ENCODE data around the gene ANXA2.

Gene ANXA2

DNA sequence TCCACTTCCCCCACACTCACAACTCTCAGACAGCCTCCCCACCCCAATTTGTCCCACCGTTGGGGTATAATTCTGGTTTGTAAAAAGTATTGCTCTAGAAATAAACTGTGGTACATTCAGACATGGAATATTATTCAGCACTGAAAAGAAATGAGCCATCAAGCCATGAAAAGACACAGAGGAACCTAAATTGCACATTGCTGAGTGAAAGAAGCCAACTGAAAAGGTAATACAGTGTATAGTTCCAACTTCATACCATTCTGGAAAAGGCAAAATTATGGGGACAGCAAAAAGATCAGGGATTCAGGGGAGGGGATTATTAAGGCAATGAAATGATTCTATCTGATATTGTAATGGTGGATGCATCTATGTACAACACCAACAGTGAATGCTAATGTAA, 10.5 kb downstream of the ANXA2 start:
- no peak for DNase-seq (ENCODE audit: low read depth)

DNA sequence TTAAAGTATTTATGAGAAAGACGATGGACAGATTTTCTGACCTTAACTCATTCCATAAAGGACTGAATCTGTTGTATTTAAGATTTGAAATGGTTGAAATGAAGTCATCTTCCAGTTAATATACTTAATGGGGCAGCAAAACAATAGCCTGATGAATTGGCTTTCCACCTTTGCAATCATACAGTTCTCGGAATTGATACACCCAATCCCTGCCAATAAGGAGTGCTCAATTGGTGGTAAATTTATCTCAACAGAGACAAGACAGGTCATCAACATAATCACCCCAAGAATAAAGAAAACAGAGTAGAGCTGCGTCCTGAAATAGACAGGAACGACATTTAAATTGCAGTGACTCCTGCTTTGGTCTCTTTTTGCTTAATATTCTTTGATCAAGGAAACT, 11.2 kb downstream of the ANXA2 start:
- DNase-seq (ENCODE audit: low read depth), result no peak

DNA sequence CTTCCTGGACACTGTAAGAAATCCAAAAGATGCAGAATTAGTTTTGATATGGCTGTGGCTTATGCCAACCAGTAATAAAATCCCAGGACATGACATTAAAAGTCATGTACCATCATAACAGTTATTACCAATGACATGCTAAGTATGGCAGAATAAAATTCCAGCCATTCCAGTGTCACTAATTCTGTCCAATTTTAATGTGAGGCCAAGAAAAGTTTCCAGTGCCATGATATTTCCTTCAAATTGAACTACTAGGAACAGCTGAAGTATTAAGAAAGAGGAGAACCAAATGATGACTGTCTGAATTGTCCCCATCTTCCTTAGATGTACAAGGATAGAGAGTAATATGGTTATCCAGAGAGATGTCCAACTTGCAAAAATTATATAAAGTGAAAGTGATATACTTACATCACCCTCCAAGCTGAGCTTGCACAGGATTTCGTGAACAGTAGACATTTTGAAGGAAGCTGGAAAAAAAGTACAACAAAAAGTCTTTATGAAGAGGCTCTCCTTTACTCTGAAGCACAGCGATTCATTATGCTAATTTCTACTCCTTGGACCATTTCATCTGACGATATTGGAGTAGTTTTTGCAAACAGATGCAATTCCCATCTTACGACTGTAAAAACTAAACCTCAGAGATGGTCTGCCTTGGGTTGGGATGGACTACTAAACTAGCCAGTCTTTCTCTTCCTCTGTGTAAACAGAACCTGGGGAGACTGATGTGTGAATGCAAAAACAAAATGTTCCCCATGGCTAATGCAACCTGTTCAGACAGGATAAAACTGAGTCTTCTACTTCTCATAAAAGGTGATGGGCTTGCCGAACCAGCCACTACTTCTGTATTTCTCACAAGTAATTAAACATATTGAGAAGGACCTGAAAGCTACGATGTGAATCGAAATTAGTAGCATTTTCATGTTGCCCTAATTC, 11.9 kb downstream of the ANXA2 start:
- no peak for DNase-seq (ENCODE audit: low read depth)

DNA sequence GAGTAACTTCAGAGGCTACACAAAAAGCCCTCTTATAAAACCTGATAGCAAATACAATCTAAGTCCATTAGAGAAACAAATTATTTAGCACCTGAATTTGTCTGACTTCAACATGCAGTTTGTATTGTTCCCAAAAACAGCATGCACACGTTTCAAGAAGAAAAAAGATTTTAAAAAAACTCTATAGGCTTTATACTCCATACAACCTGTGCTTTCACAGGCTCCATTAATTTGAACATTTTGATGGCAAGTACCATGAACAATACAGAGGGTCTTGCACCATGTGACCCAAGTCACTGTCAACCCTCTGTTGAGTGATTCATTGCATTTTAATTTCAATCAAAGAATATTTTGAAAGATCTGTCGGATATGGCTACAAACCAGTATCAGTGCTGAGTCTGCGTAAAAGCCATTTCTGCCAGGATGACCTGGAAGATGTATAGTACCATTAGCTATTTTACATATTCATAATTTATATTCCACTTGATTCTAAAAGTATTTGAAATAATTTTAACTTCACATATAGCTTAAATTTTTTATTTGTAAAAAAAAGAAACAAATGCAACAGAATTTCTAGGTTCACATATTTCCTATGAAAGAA, 13.2 kb downstream of the ANXA2 start:
- DNase-seq (ENCODE audit: low read depth), result no peak

DNA sequence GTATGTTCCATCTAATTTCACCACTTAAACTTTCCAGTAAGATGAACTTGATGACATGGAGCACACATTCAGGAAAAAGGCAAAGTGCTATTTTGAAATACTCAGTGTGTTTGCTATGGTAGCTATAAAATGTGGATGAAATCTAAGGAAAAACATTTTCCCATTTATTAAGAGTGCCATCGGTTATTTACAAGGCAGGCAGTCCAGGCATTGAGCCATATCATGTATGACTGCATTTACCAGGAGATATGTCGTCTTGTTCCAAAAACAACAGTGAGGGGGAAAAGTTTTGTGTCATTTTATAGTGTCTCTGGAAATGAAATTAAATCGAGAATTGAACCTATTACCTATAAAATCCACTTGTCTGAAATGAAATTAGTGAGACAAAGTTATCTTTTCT, 13.7 kb downstream of the ANXA2 start:
- DNase-seq (ENCODE audit: low read depth), result no peak

DNA sequence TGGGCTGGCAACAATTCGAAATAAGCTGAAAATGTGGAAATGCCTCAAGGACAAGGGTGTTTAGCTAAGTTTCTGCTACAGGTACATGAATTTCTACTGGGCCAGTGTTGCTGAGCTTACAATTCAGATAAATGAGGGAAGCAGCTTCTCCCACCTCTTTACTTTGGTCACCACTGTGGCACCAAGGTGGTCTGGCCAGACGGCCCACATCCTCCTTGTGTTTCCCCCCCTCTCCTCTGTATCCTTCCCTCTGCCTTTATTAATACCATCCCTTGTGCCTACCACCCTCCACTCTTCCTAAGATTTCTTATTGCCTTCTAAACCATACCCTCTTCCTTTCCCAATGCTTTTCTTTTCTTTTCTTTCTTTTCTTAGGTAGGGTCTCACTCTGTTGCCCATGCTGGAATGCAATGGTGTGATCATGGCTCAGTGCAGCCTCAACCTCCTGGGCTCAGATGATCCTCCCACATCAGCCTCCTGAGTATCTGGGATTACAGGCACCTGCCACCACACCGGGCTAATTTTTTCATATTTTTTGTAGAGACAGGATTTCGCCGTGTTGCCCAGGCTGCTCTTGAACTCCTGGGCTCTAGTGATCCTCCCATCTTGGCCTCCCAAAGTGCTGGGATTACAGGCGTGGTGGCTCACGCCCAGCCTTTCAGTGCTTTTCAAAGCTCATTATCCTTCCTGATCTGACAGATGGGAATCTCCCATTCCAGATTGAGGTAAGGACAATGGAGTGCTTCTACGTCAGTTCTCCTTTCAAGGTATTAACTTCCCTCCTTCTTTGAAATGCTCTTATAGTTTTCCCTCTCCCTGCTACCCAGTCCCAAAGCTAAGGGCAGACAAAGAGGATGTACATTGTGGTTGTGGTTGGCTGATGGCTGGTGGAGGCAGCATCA, 14.8 kb downstream of the ANXA2 start:
- DNase-seq (ENCODE audit: low read depth), result no peak

DNA sequence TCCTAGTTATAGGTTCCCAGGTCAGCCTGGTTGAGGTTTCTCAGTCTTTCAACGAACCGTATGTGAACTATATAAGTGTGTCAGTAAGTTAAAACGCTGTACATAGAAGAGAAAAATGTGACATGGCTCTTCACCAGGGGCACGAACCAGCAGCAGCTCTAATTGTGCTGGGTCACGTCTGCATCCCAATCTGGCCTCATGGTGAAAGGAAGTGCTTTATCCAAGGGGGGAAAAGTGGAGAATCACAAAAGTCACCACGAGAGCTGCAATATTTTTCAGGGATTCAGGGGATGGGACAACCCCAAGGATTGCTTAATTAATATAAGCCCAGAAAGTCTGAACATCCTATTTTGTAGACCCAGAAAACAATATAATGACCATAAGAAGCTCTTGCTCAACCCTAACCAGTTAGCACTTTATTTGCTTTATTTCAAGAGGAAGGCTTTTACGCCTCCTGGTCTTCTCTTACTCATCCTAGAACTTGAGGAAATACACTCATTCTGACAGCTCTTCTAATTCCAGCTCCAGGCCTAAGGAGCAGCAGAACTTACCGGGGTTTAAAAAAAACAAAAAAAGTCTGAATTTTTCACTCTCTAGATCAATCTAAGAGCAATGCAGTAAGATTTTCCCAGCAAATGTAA, 16.5 kb downstream of the ANXA2 start:
- no peak for DNase-seq (ENCODE audit: low read depth)

DNA sequence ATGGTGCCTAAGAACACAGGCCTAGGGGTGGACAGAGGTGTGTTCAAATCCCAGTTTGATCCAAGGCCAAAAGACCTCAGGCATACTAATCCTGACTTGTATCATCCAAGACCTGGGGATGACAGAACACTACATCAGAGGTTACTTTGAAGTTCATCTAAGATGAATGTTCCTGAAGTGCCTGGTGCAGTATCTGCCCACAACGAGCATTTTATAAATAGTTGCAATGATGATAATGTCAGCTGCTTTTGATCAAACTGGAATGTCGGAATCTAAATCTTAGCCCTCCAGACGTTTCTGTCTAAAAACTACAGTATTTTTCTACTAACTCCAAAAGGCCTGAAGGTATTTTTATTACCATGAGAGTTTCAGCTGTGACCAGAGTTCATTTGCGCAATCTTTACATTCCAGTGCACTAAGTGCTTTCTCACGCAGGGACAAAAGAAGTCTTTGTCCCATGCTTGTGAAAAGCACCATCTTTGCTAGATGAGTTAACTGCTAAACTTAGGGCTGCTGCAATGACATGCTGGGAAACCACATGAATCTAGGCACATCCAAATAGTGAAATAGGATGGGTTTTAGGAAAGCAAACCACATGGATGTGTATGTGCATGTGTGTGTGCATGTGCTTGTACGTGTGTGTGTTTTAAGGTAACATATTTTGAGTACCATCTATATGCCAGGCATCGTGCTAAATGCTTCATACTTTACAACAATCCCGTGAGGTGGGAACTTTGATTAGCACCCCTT, 18.1 kb downstream of the ANXA2 start:
- no peak for DNase-seq (ENCODE audit: low read depth)

DNA sequence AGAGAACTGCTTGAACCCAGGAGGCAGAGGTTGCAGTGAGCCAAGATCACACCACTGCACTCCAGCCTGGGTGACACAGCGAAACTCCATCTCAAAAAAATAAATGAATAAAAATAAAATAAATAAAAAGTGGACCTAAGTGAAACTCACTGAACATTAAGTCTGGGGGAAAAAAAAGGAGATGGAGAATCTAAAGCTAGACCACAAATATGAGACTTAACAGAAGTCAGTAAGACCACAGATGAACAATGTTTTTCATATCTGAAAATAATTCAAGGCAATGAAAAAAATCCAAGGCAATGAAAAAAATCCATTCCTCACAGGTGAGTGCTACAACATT, 18.6 kb downstream of the ANXA2 start:
- DNase-seq (ENCODE audit: low read depth), result no peak

DNA sequence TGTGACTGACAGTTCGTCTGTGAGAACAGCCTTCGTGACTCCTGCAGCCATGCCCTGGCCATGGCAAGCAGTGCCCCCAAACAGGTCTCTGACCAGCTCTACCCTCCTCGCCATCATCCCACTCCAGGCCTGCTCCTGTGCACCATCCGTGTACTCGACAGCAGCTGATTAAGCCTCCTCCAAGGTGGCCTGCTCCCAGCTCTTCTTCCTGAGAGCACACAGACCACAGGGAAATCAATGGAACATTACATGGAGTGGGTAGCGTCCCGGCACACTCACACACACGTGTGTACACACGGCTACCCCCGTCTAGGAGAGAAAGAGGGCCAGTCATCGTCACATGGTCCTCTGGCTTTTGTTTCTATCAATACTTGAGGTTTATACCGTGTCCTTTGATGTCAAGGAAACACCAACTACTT, 21.1 kb downstream of the ANXA2 start:
- DNase-seq (ENCODE audit: low read depth), result no peak

DNA sequence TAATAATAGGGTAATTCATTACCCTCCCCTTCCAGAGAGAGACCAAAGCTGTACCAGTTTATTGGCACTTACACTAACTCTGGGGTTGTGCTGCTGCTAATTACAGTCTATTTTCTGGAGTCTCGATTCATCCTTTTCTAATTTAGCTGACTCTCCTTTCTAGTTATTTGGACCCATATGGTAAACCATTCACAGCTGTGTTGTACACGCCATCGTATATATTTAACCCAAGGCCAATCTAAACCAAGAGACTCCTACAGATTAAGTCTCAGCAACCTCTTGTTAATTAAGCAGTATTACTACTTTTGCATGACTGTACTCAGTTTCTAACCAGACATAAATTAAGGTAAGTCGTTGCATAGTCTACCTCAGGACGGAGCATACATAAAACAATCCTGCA, 22.5 kb downstream of the ANXA2 start:
- no peak for DNase-seq (ENCODE audit: low read depth)

DNA sequence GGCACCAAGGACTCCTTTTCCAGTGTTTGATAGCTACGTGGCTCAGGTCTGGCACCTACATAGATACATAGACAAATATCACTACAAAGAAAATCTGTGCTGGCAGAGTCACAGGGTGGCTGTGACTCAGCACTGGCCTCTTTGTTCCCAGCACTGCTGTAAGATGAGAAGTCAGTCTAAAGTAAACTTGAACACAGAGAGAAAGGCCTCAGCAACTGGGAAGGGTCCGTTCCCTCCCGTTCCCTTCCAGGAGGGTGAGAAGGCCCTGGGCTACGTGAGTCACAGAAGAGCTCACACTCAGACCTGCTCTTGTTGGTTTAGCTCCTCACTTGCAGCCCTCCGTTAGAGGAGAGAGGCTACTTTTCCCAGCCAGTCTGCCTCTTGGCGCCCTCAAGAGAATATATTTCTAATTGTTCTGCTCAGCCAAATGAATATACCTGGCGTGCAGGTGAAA, 23.1 kb downstream of the ANXA2 start:
- DNase-seq (ENCODE audit: low read depth), result no peak

DNA sequence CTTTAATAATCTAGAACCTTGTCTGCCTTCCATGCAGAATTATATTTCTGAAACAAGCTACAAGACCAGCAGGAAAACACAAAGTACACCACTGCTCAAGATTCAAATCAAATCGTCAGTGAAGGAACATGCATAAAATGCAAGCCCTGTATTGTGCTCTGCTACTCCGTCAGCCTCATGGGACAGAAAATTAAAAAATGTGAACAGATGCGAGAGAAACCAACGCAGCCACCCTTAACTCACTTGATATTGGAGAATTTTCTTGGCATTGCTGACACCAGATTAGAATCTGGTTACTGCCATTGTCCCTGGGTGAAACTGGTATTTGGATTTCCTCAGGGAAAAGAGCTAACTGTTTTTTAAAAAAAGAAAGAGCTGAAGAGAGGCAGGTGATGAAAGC, 23.6 kb downstream of the ANXA2 start:
- DNase-seq (ENCODE audit: low read depth), result no peak

DNA sequence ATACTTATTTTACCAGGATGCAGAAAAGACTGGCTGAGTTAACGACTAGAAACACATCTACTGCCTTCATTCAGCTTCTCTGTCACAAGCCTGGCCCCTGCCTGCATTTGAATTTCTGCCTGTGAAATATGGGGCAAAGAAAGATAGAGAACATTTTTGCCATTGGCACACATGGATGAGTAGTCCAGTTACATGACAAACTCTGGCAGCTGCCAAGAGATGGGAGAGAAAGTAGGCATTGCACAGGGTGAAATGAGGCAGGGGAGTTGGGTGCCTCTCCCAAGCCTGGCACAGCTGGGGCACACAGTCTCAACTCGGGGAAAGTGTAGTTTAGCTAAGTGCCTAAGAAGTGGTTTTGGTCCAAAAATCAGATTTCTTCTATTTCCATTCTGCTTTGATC, 24.0 kb downstream of the ANXA2 start:
- no peak for DNase-seq (ENCODE audit: low read depth)

DNA sequence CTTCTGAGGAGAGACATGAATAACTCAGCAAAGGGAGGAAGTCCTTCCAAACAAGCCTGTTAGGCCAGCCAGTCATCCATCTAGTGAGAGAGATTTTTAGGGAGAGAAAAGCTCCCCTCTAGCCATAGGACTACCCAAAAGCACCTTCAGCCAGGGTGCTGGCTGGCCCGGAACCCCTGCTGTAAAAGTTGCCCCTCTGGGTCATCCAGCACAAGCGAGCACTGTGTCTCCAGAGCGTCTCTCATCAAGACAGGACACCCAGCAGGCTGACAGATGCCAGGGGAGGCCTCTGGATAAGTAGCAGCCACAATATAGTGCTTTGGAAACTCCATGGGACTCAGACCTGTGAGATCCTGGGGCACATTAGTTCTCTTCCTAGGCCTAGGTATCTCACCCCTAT, 24.5 kb downstream of the ANXA2 start:
- no peak for DNase-seq (ENCODE audit: low read depth)

DNA sequence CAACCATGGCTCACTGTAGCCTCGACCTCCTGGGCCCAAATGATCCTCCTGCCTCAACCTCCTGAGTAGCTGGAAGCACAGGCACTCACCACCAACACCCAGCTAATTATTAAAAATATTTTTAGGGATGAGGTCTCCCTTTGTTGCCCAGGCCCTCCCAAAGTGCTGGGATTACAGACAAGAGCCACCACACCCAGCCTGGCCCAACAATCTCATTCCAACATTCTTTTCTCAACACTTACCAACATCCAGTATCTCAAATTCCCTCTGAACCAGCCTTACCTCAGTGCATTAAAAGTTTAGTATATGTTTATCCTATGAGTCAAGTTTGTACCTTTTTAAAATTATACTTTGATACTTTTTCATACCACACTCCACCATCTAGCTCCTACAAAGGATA, 25.0 kb downstream of the ANXA2 start:
- no peak for DNase-seq (ENCODE audit: low read depth)

DNA sequence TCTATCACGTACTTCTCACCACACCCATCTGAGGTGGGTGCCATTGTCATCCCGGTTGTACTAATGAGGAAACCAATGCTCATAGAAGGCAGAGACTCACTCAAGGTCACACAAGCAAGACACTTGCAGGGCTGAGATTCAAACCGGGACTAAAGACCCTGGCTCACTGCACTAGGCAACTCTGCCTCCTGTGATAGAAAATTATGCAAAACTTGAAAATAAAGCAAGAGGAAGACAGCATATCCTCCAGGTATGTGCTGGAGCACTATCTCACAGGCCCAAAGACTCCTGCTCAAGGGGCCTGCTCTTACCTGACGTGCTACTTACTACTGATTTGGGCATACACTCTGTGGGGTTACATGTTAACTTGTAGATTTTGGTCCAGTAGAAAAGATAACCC, 25.6 kb downstream of the ANXA2 start:
- no peak for DNase-seq (ENCODE audit: low read depth)

DNA sequence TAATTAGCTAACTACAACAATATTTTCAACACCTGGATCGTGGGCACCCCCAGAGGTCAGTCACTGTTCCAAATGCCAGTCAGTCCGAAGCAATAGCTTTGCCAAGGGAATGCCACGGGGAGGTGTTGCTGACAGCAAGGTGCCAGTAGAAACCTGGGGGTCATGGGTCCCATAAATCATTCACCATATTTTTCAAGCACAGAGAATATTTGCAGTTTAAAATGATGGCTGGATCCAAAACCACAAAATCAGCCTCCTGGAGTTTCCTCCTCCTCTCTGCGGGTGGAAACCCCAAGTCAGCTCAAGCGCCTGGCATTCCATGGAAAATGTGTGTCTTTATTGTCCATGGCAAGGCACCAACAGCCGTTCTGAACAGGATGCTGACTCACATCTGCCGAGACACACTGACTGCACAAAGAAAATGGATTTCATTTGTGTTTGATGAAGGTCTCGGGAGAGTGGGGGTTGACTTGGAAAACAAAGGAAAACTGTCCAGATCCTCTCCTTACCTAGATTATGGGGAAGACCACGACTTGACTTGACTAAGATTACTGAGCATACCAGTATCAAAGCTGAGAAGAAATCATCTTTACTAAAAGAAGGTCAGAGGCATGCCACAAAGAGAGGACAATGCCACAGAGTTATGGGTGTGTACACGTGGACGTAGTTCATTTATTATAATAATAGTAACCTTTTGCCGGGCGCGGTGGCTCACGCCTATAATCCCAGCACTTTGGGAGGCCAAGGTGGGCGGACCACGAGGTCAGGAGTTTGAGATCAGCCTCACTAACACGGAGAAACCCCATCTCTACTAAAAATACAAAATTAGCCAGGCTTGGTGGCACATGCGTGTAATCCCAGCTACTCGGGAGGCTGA, 26.4 kb downstream of the ANXA2 start:
- DNase-seq (ENCODE audit: low read depth), result no peak

DNA sequence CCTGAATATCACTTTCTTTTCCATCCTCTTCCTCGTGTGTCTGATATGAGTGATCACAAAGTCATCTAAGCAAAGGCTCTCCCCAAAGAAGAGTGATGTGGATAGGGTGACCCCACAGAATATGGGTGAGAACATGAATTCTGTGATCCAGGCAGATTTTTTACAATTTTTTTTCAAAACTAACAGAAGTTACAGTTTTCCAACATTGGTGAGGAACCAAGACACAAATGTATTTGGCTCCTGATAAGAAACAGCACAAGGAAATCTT, 27.0 kb downstream of the ANXA2 start:
- no peak for DNase-seq (ENCODE audit: low read depth)

DNA sequence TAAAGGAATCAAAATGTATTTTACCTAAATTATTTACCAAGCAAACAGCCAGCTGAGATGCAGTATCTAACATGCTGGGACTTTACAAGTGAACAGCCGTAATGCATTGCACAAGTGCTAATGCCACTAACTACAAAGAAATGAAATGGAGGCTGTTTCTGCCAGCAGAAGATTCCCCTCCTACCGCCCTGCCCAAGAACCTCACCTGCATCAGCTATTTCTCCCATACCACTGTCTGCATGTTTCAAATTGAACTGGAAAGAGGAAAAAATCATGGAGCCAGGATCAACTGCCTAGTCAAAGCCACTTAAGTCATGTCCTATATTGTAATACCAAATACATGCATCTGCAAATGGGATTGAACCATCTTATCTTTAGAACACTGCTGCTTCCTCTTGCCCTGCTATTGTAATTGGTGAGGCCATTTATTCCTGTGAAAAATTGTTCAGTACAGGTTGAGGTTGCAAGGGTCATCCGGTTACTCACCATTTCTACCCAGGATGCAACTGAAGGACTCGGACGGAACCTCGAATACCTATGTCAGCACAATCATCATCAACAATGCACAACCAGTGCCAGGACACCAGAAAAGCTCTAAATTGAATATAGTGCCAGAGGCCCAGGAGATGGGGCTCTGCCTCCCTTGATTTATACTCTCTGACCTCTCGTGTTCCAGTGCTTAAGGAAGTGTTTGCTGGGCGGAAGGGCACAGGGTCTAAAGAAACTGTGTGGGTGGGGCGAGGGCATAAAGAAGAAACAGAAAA, 27.5 kb downstream of the ANXA2 start:
- DNase-seq (ENCODE audit: low read depth), result no peak
